Hepatocyte (in vitro differentiated cells): ENCODE data around the gene INO80.

ENCODE experiments used
- CTCF ChIP-seq: fragments of 200-600 bp; sonication (generic); IDR thresholded peaks from 2 replicates; pipeline ENCODE4 v1.5.1; 2016; ENCODE audit warnings: antibody characterized with exemption, mild to moderate bottlenecking; ENCODE audit not compliant: poor library complexity
- EZH2 ChIP-seq: fragments of 200-600 bp; sonication (generic); IDR thresholded peaks from 2 replicates; pipeline ENCODE4 v1.6.1; 2016; ENCODE audit warnings: antibody characterized with exemption, mild to moderate bottlenecking, borderline replicate concordance
- EZH2phosphoT487 ChIP-seq: fragments of 200-600 bp; sonication (generic); IDR thresholded peaks from one replicate; pipeline ENCODE4 v1.6.1; 2018; ENCODE audit warnings: antibody characterized with exemption, mild to moderate bottlenecking, low read depth, moderate library complexity; ENCODE audit not compliant: unreplicated experiment, severe bottlenecking

DNA sequence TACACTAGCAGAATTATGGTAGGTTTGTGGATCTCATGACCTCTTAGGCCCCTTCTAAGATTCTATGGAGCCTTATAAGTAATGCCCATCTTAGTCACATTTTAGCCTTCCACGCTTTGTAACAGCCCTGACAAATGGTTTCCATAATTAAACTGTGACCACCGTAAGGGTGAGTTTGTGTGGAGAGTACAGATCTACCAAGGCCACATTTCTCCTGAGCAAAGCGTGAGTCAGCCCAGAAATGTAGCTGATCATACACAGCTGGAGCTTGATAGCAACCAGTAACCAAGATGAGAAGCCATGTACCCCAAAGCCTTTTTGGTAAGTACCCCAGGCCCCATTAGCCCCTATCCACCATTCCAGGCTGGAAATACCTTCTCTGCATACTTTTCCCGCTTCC is 131.1 kb downstream of the INO80 start:
- TF ChIP-seq CTCF, result no peak
- TF ChIP-seq EZH2, result no peak
- TF ChIP-seq EZH2phosphoT487, result no peak
